ENCODE data around the gene CFLAR. TPM values are rescaled to one million over a fixed set of nuclear protein-coding genes. Genes with fewer than 3 reads are reported as not detected.
"Not testable (repeated sequence)": the region's sequence is repeated elsewhere in the genome, so short reads cannot be mapped to it uniquely, and the experiment has no call there.

Gene CFLAR
- total RNA-seq, 3 donors from 2014 or later, result 279 to 340 (median 291) TPM

GRCh38 chr2:201110615-201111014 lies 5.3 kb upstream of the CFLAR start:
- no peak for ATAC-seq
- Mint-ChIP-seq H3K4me1 (ENCODE audit: low read depth) (peaks cover 21% of the 10 kb centered on the region), H3K9me3 (no peaks in the 10 kb centered on the region), H3K4me3 (no peak overlapping the region), H3K36me3 (ENCODE audit: insufficient read depth) (peaks cover 5% of the 10 kb centered on the region), H3K27me3 (ENCODE audit: low read depth) (no peaks in the 10 kb centered on the region)
- DNase-seq, result no peak

GRCh38 chr2:201111096-201111495 lies 4.9 kb upstream of the CFLAR start:
- H3K36me3 Mint-ChIP-seq (ENCODE audit: insufficient read depth), result peaks cover 5% of the 10 kb centered on the region
- ATAC-seq (no peak), DNase-seq (no peak)
- no peaks in the 10 kb centered on the region for H3K9me3 Mint-ChIP-seq
- peaks cover 24% of the 10 kb centered on the region for H3K4me1 Mint-ChIP-seq (ENCODE audit: low read depth)
- no peaks in the 10 kb centered on the region for H3K27me3 Mint-ChIP-seq (ENCODE audit: low read depth)
- H3K4me3 Mint-ChIP-seq, result no peak overlapping the region

- Mint-ChIP-seq H3K36me3 (ENCODE audit: insufficient read depth) (peaks cover 4% of the 10 kb centered on the region), H3K4me3 (peak overlapping the region; percentile 99), H3K27me3 (ENCODE audit: low read depth) (no peaks in the 10 kb centered on the region), H3K4me1 (ENCODE audit: low read depth) (peaks cover 29% of the 10 kb centered on the region), H3K9me3 (no peaks in the 10 kb centered on the region)
- ATAC-seq (no peak), DNase-seq (no peak)
These were observed 1.6 kb upstream of the CFLAR start for GRCh38 chr2:201114350-201114749.

- no peak for ATAC-seq
- Mint-ChIP-seq H3K27me3 (ENCODE audit: low read depth) (no peaks in the 10 kb centered on the region), H3K4me3 (peak overlapping the region; percentile 99), H3K9me3 (no peaks in the 10 kb centered on the region), H3K4me1 (ENCODE audit: low read depth) (peaks cover 29% of the 10 kb centered on the region), H3K36me3 (ENCODE audit: insufficient read depth) (peaks cover 6% of the 10 kb centered on the region)
- DNase-seq, result no peak
These were observed 1.1 kb upstream of the CFLAR start for GRCh38 chr2:201114846-201115245.

- Mint-ChIP-seq H3K4me1 (ENCODE audit: low read depth) (peaks cover 40% of the 10 kb centered on the region), H3K4me3 (peak overlapping the region; percentile 99), H3K36me3 (ENCODE audit: insufficient read depth) (peaks cover 17% of the 10 kb centered on the region), H3K27me3 (ENCODE audit: low read depth) (no peaks in the 10 kb centered on the region), H3K9me3 (no peaks in the 10 kb centered on the region)
- ATAC-seq (peak; percentile 24 to 36), DNase-seq (no peak)
These were observed 1.2 kb downstream of the CFLAR start for GRCh38 chr2:201116959-201117734.

DNA sequence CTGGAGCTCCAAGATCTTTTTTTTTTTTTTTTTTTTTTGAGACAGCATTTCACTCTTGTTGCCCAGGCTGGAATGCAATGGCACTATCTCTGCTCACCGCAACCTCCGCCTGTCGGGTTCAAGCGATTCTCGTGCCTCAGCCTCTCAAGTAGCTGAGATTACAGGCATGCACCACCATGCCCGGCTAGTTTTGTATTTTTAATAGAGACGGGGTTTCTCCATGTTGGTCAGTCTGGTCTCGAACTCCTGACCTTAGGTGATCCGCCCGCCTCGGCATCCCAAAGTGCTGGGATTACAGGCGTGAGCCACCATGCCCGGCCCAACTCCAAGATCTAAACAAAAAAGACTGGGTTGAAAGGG lies 1.8 kb downstream of the CFLAR start:
- peaks cover 41% of the 10 kb centered on the region for H3K4me1 Mint-ChIP-seq (ENCODE audit: low read depth)
- not testable (repeated sequence) for H3K27me3 Mint-ChIP-seq (ENCODE audit: low read depth); H3K9me3 Mint-ChIP-seq; DNase-seq
- peak overlapping the region; percentile 99 for H3K4me3 Mint-ChIP-seq
- peaks cover 22% of the 10 kb centered on the region for H3K36me3 Mint-ChIP-seq (ENCODE audit: insufficient read depth)
- peak in 1 of 2 donors; percentile 8 for ATAC-seq

GRCh38 chr2:201118121-201118960 lies 2.4 kb downstream of the CFLAR start:
- no peaks in the 10 kb centered on the region for H3K27me3 Mint-ChIP-seq (ENCODE audit: low read depth)
- peak; percentile 87 for DNase-seq
- H3K9me3 Mint-ChIP-seq, result no peaks in the 10 kb centered on the region
- peak; percentile 46 to 49 for ATAC-seq
- peak overlapping the region; percentile 99 for H3K4me3 Mint-ChIP-seq
- peaks cover 47% of the 10 kb centered on the region for H3K4me1 Mint-ChIP-seq (ENCODE audit: low read depth)
- peaks cover 26% of the 10 kb centered on the region for H3K36me3 Mint-ChIP-seq (ENCODE audit: insufficient read depth)

GRCh38 chr2:201118961-201119854 lies 3.2 kb downstream of the CFLAR start:
- ATAC-seq, result peak; percentile 6 to 8
- Mint-ChIP-seq H3K36me3 (ENCODE audit: insufficient read depth) (peaks cover 33% of the 10 kb centered on the region), H3K27me3 (ENCODE audit: low read depth) (no peaks in the 10 kb centered on the region), H3K4me1 (ENCODE audit: low read depth) (peaks cover 52% of the 10 kb centered on the region), H3K9me3 (no peaks in the 10 kb centered on the region), H3K4me3 (peak overlapping the region; percentile 99)
- DNase-seq, result no peak

DNA sequence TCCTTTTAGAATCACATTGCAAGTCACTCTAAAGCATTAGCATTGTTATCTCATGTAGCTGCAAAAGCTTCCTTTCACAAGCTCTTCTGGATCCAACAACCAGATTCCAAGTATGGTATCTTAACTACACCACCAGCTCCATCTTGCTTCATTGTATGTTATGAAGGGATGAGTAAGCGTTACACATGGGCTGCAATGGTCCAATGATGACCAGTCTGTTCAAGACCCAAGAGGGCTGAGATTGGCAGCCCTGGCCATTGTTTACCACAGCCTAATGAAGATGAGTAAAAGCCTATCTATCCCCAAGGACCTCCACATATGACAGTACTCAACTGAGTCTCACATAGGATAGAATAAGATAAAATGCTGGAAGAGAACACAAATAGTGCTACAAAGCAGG lies 6.3 kb downstream of the CFLAR start:
- ATAC-seq (no peak), DNase-seq (no peak)
- Mint-ChIP-seq H3K4me3 (peak overlapping the region; percentile 99), H3K9me3 (no peaks in the 10 kb centered on the region), H3K4me1 (ENCODE audit: low read depth) (peaks cover 63% of the 10 kb centered on the region), H3K27me3 (ENCODE audit: low read depth) (no peaks in the 10 kb centered on the region), H3K36me3 (ENCODE audit: insufficient read depth) (peaks cover 39% of the 10 kb centered on the region)

DNA sequence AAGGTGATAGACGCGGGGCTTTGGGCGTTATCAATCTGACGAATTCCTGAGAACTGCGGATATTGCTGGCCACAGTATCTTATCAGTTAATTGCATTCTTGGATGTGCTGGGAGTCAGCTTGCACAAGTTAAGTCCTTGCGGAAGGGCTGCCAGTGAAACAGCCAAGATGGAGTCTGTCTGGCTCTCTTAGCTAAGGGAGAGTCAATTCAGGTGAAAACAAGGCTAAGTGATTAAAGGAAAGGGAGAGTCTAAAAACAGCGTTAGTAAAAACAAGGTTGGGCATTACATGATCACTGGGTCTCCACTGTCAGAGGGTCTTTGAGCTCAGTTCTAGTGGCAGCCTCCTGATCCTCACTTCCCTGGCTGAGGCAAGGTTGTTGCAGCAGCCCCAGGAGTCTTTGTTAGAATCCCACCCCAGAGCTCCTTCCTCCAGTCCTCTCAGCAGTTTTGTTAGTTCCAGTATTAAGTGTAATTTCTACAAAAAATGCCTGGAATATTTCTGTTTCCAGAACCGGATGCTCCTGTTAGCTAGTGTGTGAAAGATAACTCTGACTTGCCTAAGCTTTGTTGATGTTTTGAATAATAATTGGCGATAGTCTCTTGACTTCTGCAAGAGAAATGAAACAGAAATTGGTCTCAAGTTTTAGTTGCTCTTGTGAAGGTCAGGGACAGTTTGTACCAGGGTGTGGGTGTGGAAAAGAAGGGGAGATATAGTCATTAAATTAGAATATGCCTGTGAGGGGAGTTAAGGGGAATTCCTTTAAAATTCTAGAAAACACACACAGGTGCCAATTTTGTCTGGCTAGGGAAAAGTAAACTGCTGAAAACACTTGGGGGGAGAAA lies 10.6 kb downstream of the CFLAR start:
- Mint-ChIP-seq H3K4me3 (peak overlapping the region; percentile 99), H3K36me3 (ENCODE audit: insufficient read depth) (peaks cover 42% of the 10 kb centered on the region), H3K4me1 (ENCODE audit: low read depth) (peaks cover 78% of the 10 kb centered on the region), H3K27me3 (ENCODE audit: low read depth) (no peaks in the 10 kb centered on the region), H3K9me3 (no peaks in the 10 kb centered on the region)
- no peak for DNase-seq
- ATAC-seq, result peak; percentile 5 to 11

DNA sequence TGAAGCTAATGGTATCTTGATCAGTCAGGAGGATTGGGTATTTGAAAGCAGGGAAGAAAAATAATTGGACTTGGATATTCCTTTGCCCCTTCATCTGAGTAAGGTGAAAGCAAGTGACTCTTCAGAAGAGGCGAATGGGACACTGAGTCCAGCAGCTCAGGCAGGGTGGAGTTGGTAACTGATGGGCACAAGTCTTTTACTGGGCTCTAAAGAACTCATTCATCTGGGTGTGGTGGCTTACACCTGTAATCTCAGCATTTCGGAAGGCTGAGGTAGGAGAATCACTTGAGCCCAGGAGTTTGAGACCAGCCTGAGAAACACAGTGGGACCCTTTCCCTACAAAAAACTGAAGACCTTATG lies 11.2 kb downstream of the CFLAR start:
- Mint-ChIP-seq H3K4me3 (peak overlapping the region; percentile 99), H3K36me3 (ENCODE audit: insufficient read depth) (peaks cover 43% of the 10 kb centered on the region), H3K9me3 (no peaks in the 10 kb centered on the region), H3K27me3 (ENCODE audit: low read depth) (no peaks in the 10 kb centered on the region), H3K4me1 (ENCODE audit: low read depth) (peaks cover 76% of the 10 kb centered on the region)
- ATAC-seq (no peak), DNase-seq (no peak)

GRCh38 chr2:201127570-201127969 lies 11.6 kb downstream of the CFLAR start:
- peaks cover 42% of the 10 kb centered on the region for H3K36me3 Mint-ChIP-seq (ENCODE audit: insufficient read depth)
- ATAC-seq, result peak; percentile 33 to 44
- H3K4me3 Mint-ChIP-seq, result peak overlapping the region; percentile 99
- H3K27me3 Mint-ChIP-seq (ENCODE audit: low read depth), result no peaks in the 10 kb centered on the region
- DNase-seq, result peak; percentile 36
- no peaks in the 10 kb centered on the region for H3K9me3 Mint-ChIP-seq
- peaks cover 72% of the 10 kb centered on the region for H3K4me1 Mint-ChIP-seq (ENCODE audit: low read depth)

DNA sequence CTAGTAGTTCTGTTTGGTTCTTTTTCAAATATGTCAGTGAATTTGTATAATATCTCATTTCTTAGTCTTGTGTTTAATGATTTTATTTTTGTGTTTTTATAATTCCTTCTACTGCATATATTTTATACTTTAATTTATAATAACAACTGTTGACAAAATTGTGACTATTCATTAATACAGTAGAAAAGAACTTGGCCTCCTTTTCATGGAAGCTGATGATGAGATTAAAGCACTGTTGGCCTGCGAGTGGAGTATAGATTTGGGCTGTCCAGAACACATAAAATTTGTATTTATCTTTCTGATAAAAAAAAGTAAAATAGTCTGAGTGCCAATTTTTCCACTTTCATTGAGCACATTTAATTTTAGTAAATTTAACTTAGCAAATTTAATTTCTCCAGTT lies 12.1 kb downstream of the CFLAR start:
- Mint-ChIP-seq H3K27me3 (ENCODE audit: low read depth) (no peaks in the 10 kb centered on the region), H3K4me1 (ENCODE audit: low read depth) (peaks cover 72% of the 10 kb centered on the region), H3K36me3 (ENCODE audit: insufficient read depth) (peaks cover 44% of the 10 kb centered on the region), H3K9me3 (no peaks in the 10 kb centered on the region), H3K4me3 (peak overlapping the region; percentile 99)
- ATAC-seq, result no peak
- no peak for DNase-seq

All from activated T-cell treated with anti-CD3 and anti-CD28 coated beads, Interleukin-2, amount 50 U/mL, for 4 hours (primary cell).